ENCODE data around the gene TENM4.

TENM4 gene

DNA sequence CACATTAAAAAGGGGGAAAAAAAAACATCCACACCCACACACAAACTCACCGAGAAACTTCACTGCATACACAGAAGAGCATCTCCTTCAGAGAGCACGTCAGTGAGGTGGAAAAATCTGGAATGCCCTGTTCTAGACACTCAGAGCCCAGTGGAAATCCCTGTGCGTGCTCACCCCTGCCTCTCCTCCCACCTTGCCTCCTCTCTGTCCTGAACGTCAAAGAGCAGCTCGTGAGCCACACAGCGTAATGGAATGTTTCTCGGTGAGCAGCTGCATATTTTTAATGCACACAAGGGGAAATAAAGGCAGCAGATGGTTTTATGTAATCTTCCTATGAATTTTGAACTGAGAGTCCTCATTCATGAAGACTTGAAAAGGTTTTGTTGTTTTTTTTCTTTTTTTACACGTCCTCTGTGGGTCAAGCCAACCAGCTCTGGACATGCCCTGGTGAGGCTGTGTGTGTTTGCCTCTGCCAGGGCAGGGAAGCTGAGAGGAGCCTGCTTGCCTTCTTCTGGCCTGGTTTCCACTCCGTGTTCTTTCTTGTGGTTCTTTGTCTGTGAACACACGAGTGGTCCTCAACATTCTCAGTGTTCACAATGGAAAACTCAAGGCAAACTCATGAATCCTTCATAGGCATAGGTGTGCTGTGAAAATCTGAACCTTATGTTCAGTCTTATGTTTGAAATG lies 219.2 kb downstream of the TENM4 start:
- no peak for TF ChIP-seq ZNF274 (IDR thresholded peaks at IDR 0.05; ENCODE audit: low read depth, low read length)
- no peak overlapping the region for H3K4me3 ChIP-seq (ENCODE audit: low read length)

GRCh38 chr11:79220171-79220570 lies 220.7 kb downstream of the TENM4 start:
- H3K4me3 ChIP-seq (ENCODE audit: low read length), result no peak overlapping the region
- no peak for TF ChIP-seq ZNF274 (IDR thresholded peaks at IDR 0.05; ENCODE audit: low read depth, low read length)

- TF ChIP-seq ZNF274 (IDR thresholded peaks at IDR 0.05; ENCODE audit: low read depth, low read length), result no peak
- no peak overlapping the region for H3K4me3 ChIP-seq (ENCODE audit: low read length)
Observed at GRCh38 chr11:79219186-79220045, 221.4 kb downstream of the TENM4 start.

DNA sequence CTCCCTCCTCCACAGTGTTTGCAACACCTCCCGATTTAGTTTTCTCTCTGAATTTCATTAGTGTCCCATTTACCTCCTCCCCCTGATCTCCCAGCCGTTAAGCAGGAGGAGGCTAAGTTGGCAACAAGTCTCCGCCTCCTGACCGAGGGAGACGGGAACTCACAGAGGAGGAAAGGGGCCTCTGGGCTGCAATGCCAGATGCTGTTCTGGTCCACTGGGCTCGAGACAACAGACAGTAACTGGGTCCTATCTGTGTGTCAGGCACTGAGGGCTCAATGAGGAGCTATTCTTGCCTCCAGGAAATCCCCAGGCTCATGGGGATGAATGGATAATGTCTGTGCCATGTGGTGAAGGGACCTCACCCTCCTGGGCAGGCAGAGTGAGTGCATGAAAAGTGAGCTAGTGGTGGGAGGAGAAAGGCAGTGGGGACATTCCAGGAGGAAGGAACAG lies 228.1 kb downstream of the TENM4 start:
- H3K4me3 ChIP-seq (ENCODE audit: low read length), result no peak overlapping the region

DNA sequence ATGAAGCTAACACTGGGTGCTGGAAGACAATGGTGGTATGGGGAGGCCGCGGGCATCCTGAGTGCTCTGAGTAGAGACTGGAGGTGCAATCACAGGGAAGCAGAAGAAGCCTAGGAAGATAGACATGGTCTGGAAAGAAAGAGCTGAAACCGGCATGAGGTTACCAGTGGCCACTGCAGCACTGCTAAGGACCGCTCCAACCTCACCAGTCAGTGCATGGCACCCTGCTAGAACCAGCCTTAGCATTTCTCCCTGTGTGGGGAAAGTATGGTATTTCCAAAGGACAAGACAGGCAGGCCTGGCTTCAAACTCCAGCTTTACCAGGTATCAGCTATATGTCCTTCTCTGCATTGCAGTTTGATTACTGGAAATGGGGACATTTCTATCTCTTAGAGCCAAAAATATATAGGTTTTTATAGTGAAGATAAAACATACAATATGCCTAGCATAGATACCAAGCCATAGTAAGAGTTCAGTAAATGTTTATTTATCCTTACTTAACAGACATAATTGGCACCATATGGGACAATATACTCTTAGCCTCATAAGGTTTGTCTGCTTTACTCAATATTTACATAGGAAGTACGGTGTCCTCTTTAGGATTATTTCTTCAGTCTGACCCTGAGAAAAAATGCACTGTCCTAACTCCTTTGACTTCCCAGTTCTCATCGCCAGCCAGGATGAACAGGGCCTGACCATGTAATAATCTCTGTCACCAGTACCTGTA lies 231.1 kb downstream of the TENM4 start:
- no peak overlapping the region for H3K4me3 ChIP-seq (ENCODE audit: low read length)
- no peak for TF ChIP-seq ZNF274 (IDR thresholded peaks at IDR 0.05; ENCODE audit: low read depth, low read length)

More for the DNA sequence above, 228.1 kb downstream of the TENM4 start:
- TF ChIP-seq ZNF274 (IDR thresholded peaks at IDR 0.05; ENCODE audit: low read depth, low read length), result no peak

GRCh38 chr11:79208126-79208525 lies 232.7 kb downstream of the TENM4 start:
- no peak for TF ChIP-seq ZNF274 (IDR thresholded peaks at IDR 0.05; ENCODE audit: low read depth, low read length)
- H3K4me3 ChIP-seq (ENCODE audit: low read length), result no peak overlapping the region

DNA sequence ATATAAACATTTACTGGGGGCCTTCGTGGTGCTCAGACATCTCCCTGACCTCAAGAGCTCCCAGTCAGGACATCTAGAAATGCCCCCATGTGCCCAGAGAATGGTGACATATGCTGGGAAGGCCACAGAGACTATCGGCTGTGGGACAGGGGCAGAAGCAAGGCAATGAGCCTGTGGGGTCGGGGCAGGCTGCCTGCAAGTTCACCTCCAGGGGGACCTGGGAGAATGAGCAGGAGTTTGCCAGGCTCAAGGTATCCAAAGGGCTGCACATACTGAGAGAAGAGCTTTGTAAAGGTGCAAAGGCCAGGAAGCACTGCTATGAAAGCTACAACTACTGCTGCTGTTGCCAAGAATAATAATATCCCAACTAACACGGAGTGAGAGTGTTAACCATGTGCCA lies 233.9 kb downstream of the TENM4 start:
- no peak for TF ChIP-seq ZNF274 (IDR thresholded peaks at IDR 0.05; ENCODE audit: low read depth, low read length)

DNA sequence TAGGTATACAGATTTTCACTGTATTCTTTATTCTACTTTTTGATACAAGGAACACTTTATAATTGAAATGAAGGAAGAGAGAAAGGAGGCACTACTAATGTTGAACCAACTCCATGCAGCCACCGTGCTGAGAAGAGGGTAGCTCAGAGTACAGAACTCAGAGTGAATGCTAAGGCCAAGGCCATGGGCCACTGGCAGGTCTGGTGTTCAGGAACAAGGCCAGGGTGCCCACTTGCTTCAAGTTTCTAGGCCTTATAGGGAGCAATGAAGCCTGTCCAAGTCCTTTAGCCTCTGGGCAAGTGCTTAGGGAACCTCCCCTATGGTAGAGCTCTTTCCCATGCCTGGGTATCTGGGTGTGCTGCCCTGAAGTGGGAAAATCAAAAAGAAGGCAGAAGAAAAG lies 235.0 kb downstream of the TENM4 start:
- TF ChIP-seq ZNF274 (IDR thresholded peaks at IDR 0.05; ENCODE audit: low read depth, low read length), result no peak
- H3K4me3 ChIP-seq (ENCODE audit: low read length), result no peak overlapping the region

More for the DNA sequence above, 233.9 kb downstream of the TENM4 start:
- H3K4me3 ChIP-seq (ENCODE audit: low read length), result no peak overlapping the region

DNA sequence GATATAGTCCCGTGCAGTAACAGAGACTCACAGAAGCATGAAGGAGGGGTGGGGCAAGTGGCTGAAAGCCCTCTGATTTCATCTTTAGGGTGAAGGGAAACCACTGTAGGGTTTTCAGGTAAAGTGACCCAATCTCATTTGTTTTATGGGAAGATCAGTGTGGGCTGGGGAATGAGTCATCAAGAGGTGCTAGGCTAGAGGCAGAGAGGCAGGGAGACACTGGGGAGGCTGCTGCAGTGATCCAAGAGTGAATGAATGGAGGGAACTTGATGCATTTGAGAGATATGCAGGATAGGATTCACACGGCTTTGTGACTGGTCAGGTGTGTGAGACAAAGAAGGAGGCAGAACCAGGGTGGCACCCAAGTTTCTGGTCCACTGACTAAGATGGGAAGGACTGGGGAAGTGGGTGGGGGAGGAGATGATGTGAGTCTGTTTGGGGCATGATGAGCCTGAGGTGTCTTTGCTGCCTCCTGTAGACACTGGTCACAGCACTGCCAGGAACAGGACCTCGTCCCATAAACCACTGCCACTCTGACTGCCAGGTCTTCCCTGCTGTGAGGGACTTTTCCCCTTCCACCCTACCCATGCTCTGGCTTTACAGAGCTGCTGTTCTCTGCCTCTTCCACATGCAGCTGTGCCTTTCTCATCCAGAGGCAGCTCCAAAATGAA lies 239.0 kb downstream of the TENM4 start:
- TF ChIP-seq ZNF274 (IDR thresholded peaks at IDR 0.05; ENCODE audit: low read depth, low read length), result no peak
- H3K4me3 ChIP-seq (ENCODE audit: low read length), result no peak overlapping the region

DNA sequence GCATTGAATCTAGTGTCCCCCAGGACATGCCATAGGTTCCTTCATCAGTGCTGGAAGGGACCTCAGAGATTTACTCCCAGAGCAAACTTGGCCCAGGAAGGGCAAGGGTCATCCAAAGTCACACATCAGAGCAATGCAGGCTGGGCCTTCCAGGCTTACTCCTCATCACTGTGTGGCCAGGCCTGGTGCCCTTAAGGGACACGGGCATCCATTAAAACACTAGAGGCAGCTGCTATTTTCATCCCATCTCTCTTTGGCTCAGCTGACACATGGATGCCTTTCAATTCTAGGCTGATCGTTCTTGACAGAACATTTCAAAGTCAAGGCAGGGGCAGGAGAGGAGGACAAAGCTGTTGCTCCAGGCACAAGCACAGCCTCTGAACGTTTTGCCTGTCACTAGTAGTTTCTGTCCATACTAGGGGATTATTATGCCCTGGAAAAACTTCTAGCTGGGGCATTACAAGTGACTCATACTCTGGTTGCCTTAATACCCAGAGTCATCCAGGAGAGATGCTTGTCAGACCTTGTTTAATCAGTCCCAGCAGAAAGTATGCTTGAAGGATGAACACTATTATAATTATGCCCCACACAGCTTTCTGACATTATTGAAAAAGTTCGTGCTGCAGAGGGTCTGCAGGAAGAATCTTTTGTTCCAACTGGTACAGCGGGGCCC lies 240.3 kb downstream of the TENM4 start:
- TF ChIP-seq ZNF274 (IDR thresholded peaks at IDR 0.05; ENCODE audit: low read depth, low read length), result no peak

DNA sequence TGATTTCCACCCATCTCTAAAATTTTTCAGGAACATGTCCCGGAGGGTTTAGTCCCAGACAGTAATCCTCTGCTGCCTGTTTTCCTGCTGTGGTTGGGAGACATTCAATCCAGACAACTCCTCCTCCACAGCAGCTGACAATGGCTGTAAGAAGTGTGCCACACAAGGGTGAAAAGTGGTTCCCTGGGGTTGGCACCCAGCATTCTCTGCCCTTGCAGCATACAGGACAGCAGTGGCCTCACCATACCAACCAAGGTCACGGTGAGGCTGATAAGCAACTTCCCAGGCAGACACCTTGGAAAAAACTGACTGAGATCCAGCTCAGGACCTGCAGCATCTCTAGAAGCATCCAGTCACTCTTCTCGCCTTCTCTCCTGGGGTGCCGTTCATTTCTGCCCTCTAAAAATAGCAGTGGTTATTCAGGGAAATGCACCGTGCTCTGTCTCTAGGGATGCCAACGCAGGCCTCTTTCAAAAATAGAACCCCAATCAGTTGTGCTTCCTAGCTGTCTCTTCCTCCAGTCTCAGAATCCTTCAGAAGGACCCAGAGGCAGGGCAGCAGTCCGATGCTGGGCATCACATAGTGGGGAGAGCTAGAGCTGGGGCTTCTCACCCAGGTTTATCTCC lies 241.0 kb downstream of the TENM4 start:
- no peak for TF ChIP-seq ZNF274 (IDR thresholded peaks at IDR 0.05; ENCODE audit: low read depth, low read length)
- H3K4me3 ChIP-seq (ENCODE audit: low read length), result no peak overlapping the region

More for the DNA sequence above, 240.3 kb downstream of the TENM4 start:
- no peak overlapping the region for H3K4me3 ChIP-seq (ENCODE audit: low read length)

DNA sequence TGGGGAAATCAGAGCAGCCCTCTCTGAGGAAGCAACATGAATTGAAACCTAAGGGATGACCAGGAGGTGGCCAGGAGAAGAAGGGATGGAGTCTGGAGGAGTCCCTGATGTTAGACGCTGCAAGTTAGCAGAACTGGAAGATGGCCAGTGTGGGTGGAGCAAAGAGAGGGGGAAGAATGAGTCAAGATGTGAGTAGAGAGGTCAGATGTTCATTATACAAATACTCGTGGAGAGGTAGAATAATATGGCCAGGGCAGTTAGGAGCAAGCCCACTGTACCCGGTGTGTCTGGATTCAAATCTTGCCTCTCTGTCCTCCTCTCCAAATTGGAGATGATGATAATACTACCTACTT lies 242.0 kb downstream of the TENM4 start:
- TF ChIP-seq ZNF274 (IDR thresholded peaks at IDR 0.05; ENCODE audit: low read depth, low read length), result no peak

More for the DNA sequence above, 242.0 kb downstream of the TENM4 start:
- H3K4me3 ChIP-seq (ENCODE audit: low read length), result no peak overlapping the region
